Measurements from ENCODE around the gene VANGL1.

Gene VANGL1

GRCh38 chr1:115744646-115745275 lies 103.0 kb downstream of the VANGL1 start:
- TF ChIP-seq CTCF (IDR thresholded peaks at IDR 0.05), result no peak

- TF ChIP-seq CTCF (IDR thresholded peaks at IDR 0.05), result no peak
These were observed 104.4 kb downstream of the VANGL1 start for GRCh38 chr1:115746021-115746690.

Data from LNCAP (cell line).